Measurements from ENCODE around the gene SLC15A3. TPM values are rescaled to one million over a fixed set of nuclear protein-coding genes. Genes with fewer than 3 reads are reported as not detected.
"Not testable (repeated sequence)": the region's sequence is repeated elsewhere in the genome, so short reads cannot be mapped to it uniquely, and the experiment has no call there.

The SLC15A3 gene
- total RNA-seq, 1 experiment from 2014 or later: 6.8 TPM

- H3K4me1 Mint-ChIP-seq (ENCODE audit: low read depth, unreplicated experiment): no peaks in the 10 kb centered on the region
- H3K27ac Mint-ChIP-seq (ENCODE audit: unreplicated experiment): no peak overlapping the region
- H3K4me3 Mint-ChIP-seq (ENCODE audit: low read depth, unreplicated experiment): no peak overlapping the region
- CTCF ChIA-PET: no interaction called here
- intact Hi-C loops (cut with micrococcal nuclease; ENCODE audit: unreplicated experiment): no loop called here
- no TSS peak for BruUV-seq (replicated peaks)
- no peak for DNase-seq
- H3K36me3 Mint-ChIP-seq (ENCODE audit: insufficient read depth, unreplicated experiment): no peaks in the 10 kb centered on the region
- H3K9me3 Mint-ChIP-seq (ENCODE audit: low read depth, unreplicated experiment): no peaks in the 10 kb centered on the region
- no peak for TF ChIP-seq CTCF (IDR thresholded peaks at IDR 0.05; ENCODE audit: unreplicated experiment)
- H3K27me3 Mint-ChIP-seq (ENCODE audit: unreplicated experiment): peaks cover 24% of the 10 kb centered on the region
Observed at GRCh38 chr11:60974726-60975125, 22.8 kb upstream of the SLC15A3 start.

GRCh38 chr11:60974316-60974715, 22.3 kb upstream of the SLC15A3 start:
- H3K36me3 Mint-ChIP-seq (ENCODE audit: insufficient read depth, unreplicated experiment); H3K4me3 Mint-ChIP-seq (ENCODE audit: low read depth, unreplicated experiment); H3K27ac Mint-ChIP-seq (ENCODE audit: unreplicated experiment); intact Hi-C loops (cut with micrococcal nuclease; ENCODE audit: unreplicated experiment); BruUV-seq (replicated peaks); H3K9me3 Mint-ChIP-seq (ENCODE audit: low read depth, unreplicated experiment); DNase-seq; H3K4me1 Mint-ChIP-seq (ENCODE audit: low read depth, unreplicated experiment); CTCF ChIA-PET: not testable (repeated sequence)
- H3K27me3 Mint-ChIP-seq (ENCODE audit: unreplicated experiment): peaks cover 28% of the 10 kb centered on the region

DNA sequence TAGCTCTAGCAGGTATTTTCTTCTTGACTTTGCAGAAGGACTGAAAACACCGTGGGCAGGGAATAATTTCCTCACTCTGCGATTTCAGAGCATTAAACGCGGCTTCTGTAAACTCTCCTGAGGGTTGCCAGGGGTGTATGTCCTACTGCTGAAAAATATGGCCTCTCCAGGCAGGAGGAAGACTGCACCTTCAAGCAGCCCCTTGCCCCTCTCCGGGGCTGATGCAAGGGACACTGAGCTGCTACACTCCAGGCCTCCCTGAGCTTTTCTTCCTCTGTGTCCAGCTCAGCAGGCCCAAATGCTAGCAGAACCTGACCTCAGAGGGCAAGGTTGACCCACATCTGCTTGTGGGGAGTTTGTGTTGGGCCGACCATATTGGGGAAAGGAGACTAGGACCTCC, 21.7 kb upstream of the SLC15A3 start:
- BruUV-seq (replicated peaks): no TSS peak
- Mint-ChIP-seq H3K36me3 (ENCODE audit: insufficient read depth, unreplicated experiment) (no peaks in the 10 kb centered on the region), H3K27ac (ENCODE audit: unreplicated experiment) (no peak overlapping the region), H3K4me1 (ENCODE audit: low read depth, unreplicated experiment) (no peaks in the 10 kb centered on the region), H3K27me3 (ENCODE audit: unreplicated experiment) (peaks cover 28% of the 10 kb centered on the region), H3K4me3 (ENCODE audit: low read depth, unreplicated experiment) (no peak overlapping the region), H3K9me3 (ENCODE audit: low read depth, unreplicated experiment) (peaks cover 4% of the 10 kb centered on the region)
- no peak for TF ChIP-seq CTCF (IDR thresholded peaks at IDR 0.05; ENCODE audit: unreplicated experiment)
- intact Hi-C loops (cut with micrococcal nuclease; ENCODE audit: unreplicated experiment): no loop called here
- CTCF ChIA-PET: no interaction called here
- DNase-seq: no peak

DNA sequence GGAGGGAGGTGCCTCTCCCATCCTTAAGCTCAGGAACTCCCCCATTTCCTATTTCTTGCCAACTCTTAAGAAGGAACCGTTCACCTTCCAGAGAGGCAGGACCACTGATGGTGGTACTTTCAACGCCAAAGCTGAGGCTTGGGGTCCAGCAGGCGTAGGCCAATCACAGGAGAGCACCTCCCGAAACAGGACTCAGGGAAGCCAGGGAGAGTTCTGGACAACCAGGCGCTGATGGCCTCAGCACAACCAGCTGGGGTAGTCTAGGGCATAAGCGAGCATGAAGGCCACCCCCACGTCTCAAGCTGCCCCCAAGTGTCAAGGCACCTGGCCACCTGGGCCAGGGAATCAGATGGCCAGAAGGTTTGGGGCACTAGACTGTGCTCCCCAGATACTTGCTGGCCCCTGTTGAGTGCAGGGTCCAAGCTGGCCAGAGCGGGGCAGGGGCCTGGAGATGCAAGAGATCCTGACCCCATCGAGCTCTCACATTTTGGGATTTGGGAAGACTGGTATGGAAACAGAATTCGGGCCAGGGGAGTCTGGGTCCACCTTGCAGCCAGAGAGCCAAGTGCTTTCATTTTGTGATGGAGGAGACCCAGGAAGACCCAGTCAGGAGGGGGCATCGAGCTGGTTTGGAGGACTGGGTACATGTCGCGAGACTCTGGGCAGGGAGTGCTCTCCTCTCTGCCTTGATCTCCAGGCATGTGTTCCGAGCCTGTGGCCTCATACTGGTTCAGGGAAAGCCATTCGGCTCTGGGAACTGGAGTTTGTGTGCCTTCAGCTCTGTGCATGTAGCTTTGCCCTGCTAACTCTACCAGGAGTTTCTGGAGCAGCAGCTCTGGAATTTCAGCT, 20.4 kb upstream of the SLC15A3 start:
- no TSS peak for BruUV-seq (replicated peaks)
- Mint-ChIP-seq H3K36me3 (ENCODE audit: insufficient read depth, unreplicated experiment) (no peaks in the 10 kb centered on the region), H3K9me3 (ENCODE audit: low read depth, unreplicated experiment) (peaks cover 5% of the 10 kb centered on the region), H3K4me3 (ENCODE audit: low read depth, unreplicated experiment) (no peak overlapping the region), H3K27me3 (ENCODE audit: unreplicated experiment) (peaks cover 34% of the 10 kb centered on the region), H3K27ac (ENCODE audit: unreplicated experiment) (no peak overlapping the region), H3K4me1 (ENCODE audit: low read depth, unreplicated experiment) (no peaks in the 10 kb centered on the region)
- TF ChIP-seq CTCF (IDR thresholded peaks at IDR 0.05; ENCODE audit: unreplicated experiment): no peak
- intact Hi-C loops (cut with micrococcal nuclease; ENCODE audit: unreplicated experiment): no loop called here
- no peak for DNase-seq
- CTCF ChIA-PET: no interaction called here

- no peak for DNase-seq
- H3K27ac Mint-ChIP-seq (ENCODE audit: unreplicated experiment): no peak within 1 kb of the TSS
- peaks cover 43% of the 10 kb centered on the region for H3K27me3 Mint-ChIP-seq (ENCODE audit: unreplicated experiment)
- intact Hi-C loops (cut with micrococcal nuclease; ENCODE audit: unreplicated experiment): loop anchor here (2.0 kb wide), 1 partner anchor 157 kb away; no protein-coding TSS in a partner anchor
- H3K4me3 Mint-ChIP-seq (ENCODE audit: low read depth, unreplicated experiment): no peak within 1 kb of the TSS
- H3K9me3 Mint-ChIP-seq (ENCODE audit: low read depth, unreplicated experiment): peaks cover 7% of the 10 kb centered on the region
- CTCF ChIA-PET: no interaction called here
- H3K36me3 Mint-ChIP-seq (ENCODE audit: insufficient read depth, unreplicated experiment): no peaks in the 10 kb centered on the region
- BruUV-seq (replicated peaks): no TSS peak
- TF ChIP-seq CTCF (IDR thresholded peaks at IDR 0.05; ENCODE audit: unreplicated experiment): no peak
- no peaks in the 10 kb centered on the region for H3K4me1 Mint-ChIP-seq (ENCODE audit: low read depth, unreplicated experiment)
Observed at GRCh38 chr11:60971520-60971919, 19.5 kb upstream of the SLC15A3 start, which contains the start of gene CD6. CD6 (plus strand) TSS chr11:60971680; CDS start chr11:60971866, 186 bp downstream.

All from Calu3 (cell line).